B cell (primary cell): ENCODE data around the gene SETBP1. TPM values are rescaled to one million over a fixed set of nuclear protein-coding genes. Genes with fewer than 3 reads are reported as not detected.

Experiments used
- ATAC-seq: fragments of 200-7000 bp; cut with Tn5 transposase; one replicate; pipeline ENCODE4 v1.10.0; 2021; ENCODE audit warnings: low read depth, mild to moderate bottlenecking, moderate number of reproducible peaks, moderate library complexity
- CTCF ChIA-PET: fragments of 350-600 bp; sonication (Branson Sonifier 250); formaldehyde crosslinking; loops from one replicate; lab custom pipeline; 2021; ENCODE audit warnings: antibody characterized with exemption, inconsistent platforms; lab: Charles Lee
- POLR2A ChIA-PET: fragments of 350-600 bp; sonication (Branson Sonifier 250); formaldehyde crosslinking; loops from one replicate; lab custom pipeline; 2021; ENCODE audit warnings: antibody characterized with exemption; lab: Charles Lee
- DNase-seq: peaks from one replicate; pipeline ENCODE4 v3.0.0; 2013
- H2AFZ ChIP-seq: 2 replicates; pipeline ENCODE4 v1.6.1; 2012; ENCODE audit warnings: mild to moderate bottlenecking, low read depth, low read length; ENCODE audit not compliant: insufficient read depth, poor library complexity, severe bottlenecking
- H3K27ac ChIP-seq, 2 donors: 1 replicate in 1 of 2; 2 replicates in 1 of 2; pipeline ENCODE4 v1.5.1; 2012 to 2013; ENCODE audit warnings: low read length in 2 of 2, mild to moderate bottlenecking in 2 of 2, moderate library complexity in 1 of 2
- H3K27me3 ChIP-seq, 4 experiments: fragments of 200-600 bp in 1 of 4; sonication (generic) in 1 of 4; replicated peaks in 1 of 4; 1 replicate in 2 of 4; 2 replicates in 2 of 4; pipeline versions ENCODE4 v1.6.1 to v1.7.0; 2013 to 2016; ENCODE audit warnings: low read length in 3 of 4, mild to moderate bottlenecking in 2 of 4, mixed read lengths in 1 of 4, moderate library complexity in 1 of 4; ENCODE audit not compliant: insufficient read depth in 4 of 4, control insufficient read depth in 3 of 4; ENCODE audit errors: control extremely low read depth in 1 of 4
- H3K36me3 ChIP-seq, 2 experiments: replicated peaks in 1 of 2; 1 replicate in 1 of 2; 2 replicates in 1 of 2; pipeline versions ENCODE4 v1.6.1 to v1.7.1; 2013; ENCODE audit warnings: low read length in 1 of 2; ENCODE audit not compliant: insufficient read depth in 2 of 2, control insufficient read depth in 1 of 2; ENCODE audit errors: control extremely low read depth in 1 of 2, extremely low read depth in 1 of 2
- H3K4me1 ChIP-seq, 2 donors: fragments of 200-600 bp in 1 of 2; sonication (generic) in 1 of 2; 1 replicate in 1 of 2; 2 replicates in 1 of 2; pipeline versions ENCODE4 v1.5.1 to v1.6.1; 2013 to 2017; ENCODE audit warnings: low read length in 2 of 2; ENCODE audit not compliant: control insufficient read depth in 2 of 2, insufficient read depth in 2 of 2
- H3K4me2 ChIP-seq: replicated peaks from 2 replicates; pipeline ENCODE3; 2012; ENCODE audit warnings: mild to moderate bottlenecking, low read depth, low read length; ENCODE audit not compliant: poor library complexity, severe bottlenecking
- H3K4me3 ChIP-seq, 5 experiments: fragments of 200-600 bp in 1 of 5; sonication (generic) in 1 of 5; 1 replicate in 3 of 5; 2 replicates in 2 of 5; pipeline versions ENCODE4 v1.5.1 to v1.7.0; 2011 to 2016; ENCODE audit warnings: low read length in 4 of 5, mild to moderate bottlenecking in 4 of 5, low read depth in 2 of 5, control low read depth in 1 of 5, moderate library complexity in 1 of 5; ENCODE audit not compliant: insufficient read depth in 1 of 5; ENCODE audit errors: control extremely low read depth in 1 of 5, extremely low read depth in 1 of 5
- H3K79me2 ChIP-seq: fragments of 200-600 bp; sonication (generic); one replicate; pipeline ENCODE4 v1.6.0; 2016; ENCODE audit warnings: low read length; ENCODE audit not compliant: control insufficient read depth, insufficient read depth
- H3K9ac ChIP-seq: fragments of 200-600 bp; sonication (generic); 2 replicates; pipeline ENCODE4 v1.6.1; 2017; ENCODE audit warnings: mild to moderate bottlenecking, low read length, moderate library complexity
- H3K9me3 ChIP-seq, 3 donors: one replicate each; pipeline versions ENCODE4 v1.6.1 to v1.7.1; 2013; ENCODE audit warnings: low read length in 2 of 3; ENCODE audit not compliant: control insufficient read depth in 2 of 3, insufficient read depth in 1 of 3; ENCODE audit errors: control extremely low read depth in 1 of 3
- H4K20me1 ChIP-seq: 2 replicates; pipeline ENCODE4 v1.6.0; 2012; ENCODE audit warnings: mild to moderate bottlenecking, low read length; ENCODE audit not compliant: insufficient read depth, control insufficient read depth, poor library complexity, severe bottlenecking
- H3K27ac Mint-ChIP-seq: one replicate; pipeline ENCODE4 v1.8.0; 2021; ENCODE audit warnings: mixed read lengths
- H3K27me3 Mint-ChIP-seq: one replicate; pipeline ENCODE4 v1.8.0; 2021; ENCODE audit warnings: mixed read lengths
- H3K4me1 Mint-ChIP-seq: one replicate; pipeline ENCODE4 v1.8.0; 2021; ENCODE audit warnings: mixed read lengths
- H3K4me3 Mint-ChIP-seq: one replicate; pipeline ENCODE4 v1.8.0; 2021; ENCODE audit warnings: mixed read lengths
- H3K9me3 Mint-ChIP-seq: one replicate; pipeline ENCODE4 v1.8.0; 2022; ENCODE audit warnings: mixed read lengths; ENCODE audit not compliant: insufficient read depth
- EZH2 ChIP-seq: IDR thresholded peaks from 2 replicates; pipeline ENCODE4 v1.6.1; 2012; ENCODE audit warnings: borderline replicate concordance, low read depth, mild to moderate bottlenecking, moderate library complexity, low read length; ENCODE audit not compliant: insufficient read depth, poor library complexity, severe bottlenecking
- WGBS: methylation state at CpG from one replicate; pipeline ENCODE4 v1.1.5; 2013; ENCODE audit warnings: missing lambda C conversion rate; ENCODE audit not compliant: insufficient coverage; 5-methylcytosine and 5-hydroxymethylcytosine counted together
- intact Hi-C: fragments of 100-400 bp; cut with micrococcal nuclease; formaldehyde crosslinking; loops from one replicate; pipeline ENCODE4 v1.10.0; 2022
- polyA plus RNA-seq: library from polyadenylated mRNA; depleted of rRNA; stranded (reverse); fragments of >200 nt; gene quantifications from 2 replicates; pipeline ENCODE4 v1.2.3, GENCODE V29; 2012
- total RNA-seq, 2 donors: library from RNA; stranded (reverse); fragments of 120-200 nt in 1 of 2; gene quantifications; 1 replicate in 1 of 2; 2 replicates in 1 of 2; pipeline versions ENCODE4 v1.2.3 to v1.2.4, GENCODE V29; 2013 to 2022
- TF ChIP-seq, protein P1 (sequence below): fragments of 200-600 bp; IDR thresholded peaks from one replicate; pipeline ENCODE4 v1.8.0; 2022; ENCODE audit warnings: antibody characterized with exemption, mild to moderate bottlenecking

SETBP1 gene
- total and polyA plus RNA-seq, 2 donors (not counting 1 experiment from before 2014, with no cell fraction given) = 15.1 to 129 TPM

DNA sequence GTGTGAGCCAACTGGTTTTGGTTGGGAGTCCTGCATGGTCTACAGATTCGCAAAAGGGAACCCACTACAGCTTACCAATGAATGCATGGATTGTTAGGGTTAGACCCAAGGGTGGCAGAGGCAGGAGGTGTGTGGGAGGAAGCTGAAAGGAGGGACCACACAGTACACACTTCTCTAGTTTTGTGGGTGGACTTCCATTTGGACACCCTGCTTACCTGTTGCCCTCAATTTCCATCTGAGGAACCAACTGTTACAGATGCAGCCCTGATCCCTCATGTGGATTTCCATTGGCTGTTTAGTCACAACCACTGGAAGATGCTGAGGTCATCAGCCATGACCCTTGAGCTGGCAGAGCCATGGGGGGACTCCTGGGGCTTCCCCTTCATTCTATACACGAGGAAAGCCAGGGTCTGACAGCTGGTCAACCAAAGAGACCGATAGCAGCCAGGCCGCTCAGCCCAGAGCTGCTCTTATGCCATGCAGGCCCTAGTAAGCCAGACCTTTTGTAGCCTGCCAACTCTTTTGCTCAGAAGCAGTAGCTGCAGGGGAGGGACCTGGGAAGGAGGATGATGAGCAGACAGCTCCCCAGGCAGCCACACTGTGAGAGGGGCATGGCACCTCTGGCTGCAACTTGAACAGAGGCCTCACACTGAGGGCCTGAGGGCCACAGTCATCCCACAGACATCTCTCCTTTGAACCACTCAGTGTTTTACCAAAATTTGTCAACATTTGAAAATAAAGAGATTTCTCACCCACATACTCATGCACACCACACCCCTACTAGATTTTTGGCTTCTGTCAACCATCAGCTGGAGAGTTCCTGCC lies 162.1 kb downstream of the SETBP1 start:
- H3K4me3 ChIP-seq = no peak overlapping the region
- Mint-ChIP-seq H3K4me3 (no peak overlapping the region), H3K4me1 (peaks cover 80% of the 10 kb centered on the region), H3K9me3 (peaks cover 4% of the 10 kb centered on the region), H3K27me3 (no peaks in the 10 kb centered on the region), H3K27ac (peak overlapping the region; percentile 64)
- H3K4me1 ChIP-seq = peaks cover 38 to 69% of the 10 kb centered on the region in 2 donors
- peaks cover 61% of the 10 kb centered on the region for H4K20me1 ChIP-seq
- no peaks in the 10 kb centered on the region for H3K27me3 ChIP-seq
- ChIA-PET POLR2A (interaction anchor here (0.9 to 2.3 kb wide), 2 partner anchors 83 to 142 kb away, joined by 3 to 6 read pairs; no protein-coding TSS in a partner anchor), CTCF (interaction anchor here (0.9 kb wide), 1 partner anchor 140 kb away, joined by 3 read pairs; no protein-coding TSS in a partner anchor)
- H3K4me2 ChIP-seq = peak overlapping the region; percentile 43
- H3K9me3 ChIP-seq = peaks cover 0 to 21% (median 9%) of the 10 kb centered on the region in 3 donors
- 56% methylated on average over 2 of the region's 4 CpGs for WGBS
- TF ChIP-seq EZH2 = no peak
- TF ChIP-seq, protein P1, sequence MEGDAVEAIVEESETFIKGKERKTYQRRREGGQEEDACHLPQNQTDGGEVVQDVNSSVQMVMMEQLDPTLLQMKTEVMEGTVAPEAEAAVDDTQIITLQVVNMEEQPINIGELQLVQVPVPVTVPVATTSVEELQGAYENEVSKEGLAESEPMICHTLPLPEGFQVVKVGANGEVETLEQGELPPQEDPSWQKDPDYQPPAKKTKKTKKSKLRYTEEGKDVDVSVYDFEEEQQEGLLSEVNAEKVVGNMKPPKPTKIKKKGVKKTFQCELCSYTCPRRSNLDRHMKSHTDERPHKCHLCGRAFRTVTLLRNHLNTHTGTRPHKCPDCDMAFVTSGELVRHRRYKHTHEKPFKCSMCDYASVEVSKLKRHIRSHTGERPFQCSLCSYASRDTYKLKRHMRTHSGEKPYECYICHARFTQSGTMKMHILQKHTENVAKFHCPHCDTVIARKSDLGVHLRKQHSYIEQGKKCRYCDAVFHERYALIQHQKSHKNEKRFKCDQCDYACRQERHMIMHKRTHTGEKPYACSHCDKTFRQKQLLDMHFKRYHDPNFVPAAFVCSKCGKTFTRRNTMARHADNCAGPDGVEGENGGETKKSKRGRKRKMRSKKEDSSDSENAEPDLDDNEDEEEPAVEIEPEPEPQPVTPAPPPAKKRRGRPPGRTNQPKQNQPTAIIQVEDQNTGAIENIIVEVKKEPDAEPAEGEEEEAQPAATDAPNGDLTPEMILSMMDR = no peak
- peaks cover 82% of the 10 kb centered on the region for H3K79me2 ChIP-seq
- H3K9ac ChIP-seq = no peak overlapping the region
- ATAC-seq = no peak
- H3K36me3 ChIP-seq = peaks cover 0 to 13% of the 10 kb centered on the region in 2 experiments
- no peak for DNase-seq
- peak overlapping the region in 1 of 2 donors; percentile 3 for H3K27ac ChIP-seq
- H2AFZ ChIP-seq = no peak overlapping the region
- intact Hi-C loops = loop anchor here (5.0 kb wide), 1 partner anchor 45 kb away; no protein-coding TSS in a partner anchor

DNA sequence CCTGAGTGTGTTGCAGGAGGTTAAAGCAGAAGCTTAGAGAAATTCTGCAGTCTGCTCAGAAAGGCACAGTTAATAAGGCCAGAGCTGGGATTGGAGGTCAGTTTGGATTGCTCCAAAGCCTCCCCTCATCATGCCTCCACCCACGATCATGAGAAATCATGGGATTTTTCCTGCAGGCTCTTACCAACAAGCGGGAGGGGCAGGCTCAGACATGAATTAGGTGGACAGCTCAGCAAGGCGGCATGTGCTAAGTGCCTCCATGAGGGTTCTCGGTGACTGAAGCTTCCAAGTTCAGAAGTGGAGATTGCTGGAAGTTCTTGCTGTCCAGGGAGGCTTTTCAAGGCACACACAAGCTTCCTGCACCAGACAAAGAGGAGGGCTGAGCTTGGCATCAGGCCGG lies 163.8 kb downstream of the SETBP1 start:
- no peak overlapping the region for H2AFZ ChIP-seq
- H3K4me2 ChIP-seq = no peak overlapping the region
- ATAC-seq (no peak), DNase-seq (no peak)
- no peak overlapping the region for H3K27ac ChIP-seq
- Mint-ChIP-seq H3K4me1 (peaks cover 78% of the 10 kb centered on the region), H3K9me3 (peaks cover 4% of the 10 kb centered on the region), H3K4me3 (no peak overlapping the region), H3K27ac (no peak overlapping the region), H3K27me3 (no peaks in the 10 kb centered on the region)
- no peak overlapping the region for H3K9ac ChIP-seq
- no peak for TF ChIP-seq EZH2
- TF ChIP-seq, protein P1 = no peak
- peaks cover 64% of the 10 kb centered on the region for H4K20me1 ChIP-seq
- WGBS = 93% methylated on average over 4 of the region's 5 CpGs
- H3K79me2 ChIP-seq = peaks cover 98% of the 10 kb centered on the region
- H3K4me3 ChIP-seq = no peak overlapping the region
- ChIA-PET CTCF (no interaction called here), POLR2A (no interaction called here)
- intact Hi-C loops = loop anchor here (5.0 kb wide), 1 partner anchor 43 kb away; no protein-coding TSS in a partner anchor
- peaks cover 30 to 68% of the 10 kb centered on the region in 2 donors for H3K4me1 ChIP-seq
- no peaks in the 10 kb centered on the region for H3K27me3 ChIP-seq
- H3K36me3 ChIP-seq = peaks cover 0 to 25% of the 10 kb centered on the region in 2 experiments
- H3K9me3 ChIP-seq = peaks cover 0 to 21% (median 9%) of the 10 kb centered on the region in 3 donors
